Stomach (tissue), 9 donors: Measurements from ENCODE around the gene TCP1. TPM values are rescaled to one million over a fixed set of nuclear protein-coding genes. Genes with fewer than 3 reads are reported as not detected.

Source experiments
- DNase-seq, 2 donors: peaks; one replicate each; pipeline versions ENCODE4 v3.0.0 to v3.0.0-alpha.2; 2013 to 2019
- H3K27ac ChIP-seq, 5 donors: fragments of 200-600 bp in 4 of 5; sonication (generic) in 4 of 5; one replicate each; pipeline ENCODE4 v1.5.1; 2013 to 2019; ENCODE audit warnings: mild to moderate bottlenecking in 1 of 5, moderate library complexity in 1 of 5
- H3K27me3 ChIP-seq, 3 donors: fragments of 200-600 bp; sonication (generic); one replicate each; pipeline ENCODE4 v1.5.1; 2017 to 2019; ENCODE audit warnings: mixed run types in 1 of 3
- H3K36me3 ChIP-seq, 4 donors: fragments of 200-600 bp; sonication (generic); 1 replicate in 3 of 4; 2 replicates in 1 of 4; pipeline ENCODE4 v1.5.1; 2016 to 2019
- H3K4me1 ChIP-seq, 4 donors: fragments of 200-600 bp; sonication (generic); one replicate each; pipeline ENCODE4 v1.5.1; 2016 to 2019
- H3K4me3 ChIP-seq, 4 donors: fragments of 200-600 bp; sonication (generic) in 3 of 4; one replicate each; pipeline ENCODE4 v1.5.1; 2016 to 2019; ENCODE audit warnings: mild to moderate bottlenecking in 1 of 4
- H3K9me3 ChIP-seq, 4 donors: fragments of 200-600 bp; sonication (generic); one replicate each; pipeline ENCODE4 v1.5.1; 2016 to 2019
- EP300 ChIP-seq: sonication (generic); formaldehyde crosslinking; IDR thresholded peaks from one replicate; pipeline ENCODE4 v1.6.1; 2017; ENCODE audit warnings: antibody characterized with exemption
- POLR2A ChIP-seq, 4 donors: fragments of 450-650 bp; IDR thresholded peaks; one replicate each; pipeline ENCODE4 v1.6.1; 2016; ENCODE audit warnings: antibody characterized with exemption in 4 of 4, control low read depth in 2 of 4, mild to moderate bottlenecking in 1 of 4, moderate library complexity in 1 of 4
- POLR2AphosphoS5 ChIP-seq, 3 donors: sonication (generic); formaldehyde crosslinking; IDR thresholded peaks; one replicate each; pipeline ENCODE4 v1.6.1; 2016; ENCODE audit warnings: antibody characterized with exemption in 3 of 3
- WGBS, 5 donors: extraction: QIAGEN DNeasy Blood & Tissue Kit in 3 of 5; methylation state at CpG; one replicate each; pipeline versions ENCODE4 v1.1.5 to v1.1.7; 2013 to 2018; 5-methylcytosine and 5-hydroxymethylcytosine counted together
- intact Hi-C: fragments of 100-400 bp; cut with DNase I; formaldehyde crosslinking; loops from one replicate; pipeline ENCODE4 v1.15.1; 2023; ENCODE audit warnings: low total_unique reads
- polyA plus RNA-seq, 3 donors: library from polyadenylated mRNA; stranded (reverse); fragments of 200-250 nt; gene quantifications; one replicate each; pipeline ENCODE4 v1.2.3, GENCODE V29; 2013
- total RNA-seq, 5 donors: library from RNA; depleted of rRNA; stranded (reverse); fragments of >200 nt; gene quantifications; one replicate each; pipeline versions ENCODE4 v1.1.0 to v1.2.3, GENCODE V29; 2014 to 2016
- TF ChIP-seq, protein P1 (sequence below), 7 experiments: fragments of 450-650 bp in 4 of 7; fragments of 200-600 bp in 3 of 7; sonication (generic) in 3 of 7; IDR thresholded peaks; one replicate each; pipeline ENCODE4 v1.5.1; 2016 to 2019; ENCODE audit warnings: antibody characterized with exemption in 7 of 7, control low read depth in 2 of 7, mild to moderate bottlenecking in 1 of 7
- donor health status: healthy with polysubstance abuse.
- donor health status: Bipolar disorder and iron deficiency.
- donor health status: healthy.

Gene TCP1
- total and polyA plus RNA-seq, 8 donors = 52.7 to 199 (median 110) TPM

- no peak for TF ChIP-seq EP300
- no peak for TF ChIP-seq POLR2A (IDR thresholded peaks at IDR 0.05)
- TF ChIP-seq, protein P1, sequence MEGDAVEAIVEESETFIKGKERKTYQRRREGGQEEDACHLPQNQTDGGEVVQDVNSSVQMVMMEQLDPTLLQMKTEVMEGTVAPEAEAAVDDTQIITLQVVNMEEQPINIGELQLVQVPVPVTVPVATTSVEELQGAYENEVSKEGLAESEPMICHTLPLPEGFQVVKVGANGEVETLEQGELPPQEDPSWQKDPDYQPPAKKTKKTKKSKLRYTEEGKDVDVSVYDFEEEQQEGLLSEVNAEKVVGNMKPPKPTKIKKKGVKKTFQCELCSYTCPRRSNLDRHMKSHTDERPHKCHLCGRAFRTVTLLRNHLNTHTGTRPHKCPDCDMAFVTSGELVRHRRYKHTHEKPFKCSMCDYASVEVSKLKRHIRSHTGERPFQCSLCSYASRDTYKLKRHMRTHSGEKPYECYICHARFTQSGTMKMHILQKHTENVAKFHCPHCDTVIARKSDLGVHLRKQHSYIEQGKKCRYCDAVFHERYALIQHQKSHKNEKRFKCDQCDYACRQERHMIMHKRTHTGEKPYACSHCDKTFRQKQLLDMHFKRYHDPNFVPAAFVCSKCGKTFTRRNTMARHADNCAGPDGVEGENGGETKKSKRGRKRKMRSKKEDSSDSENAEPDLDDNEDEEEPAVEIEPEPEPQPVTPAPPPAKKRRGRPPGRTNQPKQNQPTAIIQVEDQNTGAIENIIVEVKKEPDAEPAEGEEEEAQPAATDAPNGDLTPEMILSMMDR (IDR thresholded peaks at IDR 0.05) = no peak
- peak in 1 of 3 donors; percentile 25 for TF ChIP-seq POLR2AphosphoS5 (IDR thresholded peaks at IDR 0.05)
- intact Hi-C loops = no loop called here
- Histone ChIP-seq H3K27ac (peak overlapping the region in 1 of 5 donors; percentile 3), H3K36me3 (peaks cover 0 to 4% (median 0%) of the 10 kb centered on the region in 4 donors), H3K4me1 (peaks cover 0 to 15% (median 0%) of the 10 kb centered on the region in 4 donors), H3K27me3 (no peaks in the 10 kb centered on the region), H3K9me3 (no peaks in the 10 kb centered on the region), H3K4me3 (no peak overlapping the region)
- peak in 1 of 2 donors; percentile 26 for DNase-seq
- WGBS, 5 donors = 46 to 73% (median 54%) methylated on average over 5 of the region's 5 CpGs
These were observed 17.9 kb upstream of the TCP1 start for GRCh38 chr6:159807150-159807858.

GRCh38 chr6:159806021-159806458 lies 16.6 kb upstream of the TCP1 start:
- Histone ChIP-seq H3K4me1 (peaks cover 0 to 15% (median 0%) of the 10 kb centered on the region in 4 donors), H3K27me3 (no peaks in the 10 kb centered on the region), H3K9me3 (no peaks in the 10 kb centered on the region), H3K36me3 (peaks cover 0 to 4% (median 0%) of the 10 kb centered on the region in 4 donors), H3K4me3 (no peak overlapping the region), H3K27ac (no peak overlapping the region)
- no peak for TF ChIP-seq POLR2A (IDR thresholded peaks at IDR 0.05)
- no peak for TF ChIP-seq EP300
- TF ChIP-seq, protein P1 (IDR thresholded peaks at IDR 0.05) = no peak
- no peak for TF ChIP-seq POLR2AphosphoS5 (IDR thresholded peaks at IDR 0.05)
- peak in 1 of 2 donors; percentile 10 for DNase-seq
- 81 to 91% (median 87%) methylated on average over 9 of the region's 9 CpGs for WGBS, 5 donors
- intact Hi-C loops = no loop called here

DNA sequence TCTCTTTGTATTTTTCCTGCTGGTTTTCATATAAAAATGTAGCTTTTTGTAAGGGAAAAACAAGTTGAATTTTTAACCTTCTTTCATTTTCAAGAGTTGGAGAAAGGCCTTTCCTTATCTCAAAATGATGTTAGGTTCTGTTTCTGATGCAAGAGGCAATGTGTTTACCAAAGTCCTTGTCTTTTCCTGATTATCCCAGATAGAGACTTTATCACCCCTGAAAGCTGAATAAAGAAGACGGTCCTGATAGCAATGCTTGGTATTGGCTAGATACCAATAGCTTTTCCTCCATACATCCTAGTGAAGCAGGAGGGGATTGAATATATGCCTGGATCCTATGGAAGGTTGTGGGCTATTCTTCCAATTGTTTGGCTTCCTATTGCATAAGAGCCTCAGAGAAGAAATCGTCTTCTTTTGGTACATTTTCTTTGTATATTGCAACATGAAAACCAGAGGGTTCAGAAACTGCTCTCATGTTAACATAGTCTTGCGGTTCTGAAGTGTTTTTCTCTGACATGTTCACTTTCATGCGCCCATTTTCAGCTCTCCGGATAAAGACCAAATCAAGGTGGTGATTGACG lies 16.1 kb upstream of the TCP1 start:
- Histone ChIP-seq H3K4me3 (no peak overlapping the region), H3K9me3 (no peaks in the 10 kb centered on the region), H3K4me1 (peaks cover 0 to 15% (median 0%) of the 10 kb centered on the region in 4 donors), H3K27me3 (no peaks in the 10 kb centered on the region), H3K27ac (no peak overlapping the region), H3K36me3 (peaks cover 0 to 4% (median under 1%) of the 10 kb centered on the region in 4 donors)
- DNase-seq = no peak
- intact Hi-C loops = no loop called here
- 86 to 89% (median 88%) methylated on average over 6 of the region's 6 CpGs for WGBS, 5 donors
- TF ChIP-seq EP300 = no peak
- TF ChIP-seq POLR2AphosphoS5 (IDR thresholded peaks at IDR 0.05) = no peak
- no peak for TF ChIP-seq POLR2A (IDR thresholded peaks at IDR 0.05)
- TF ChIP-seq, protein P1 (IDR thresholded peaks at IDR 0.05) = no peak

- WGBS, 5 donors = 64 to 82% (median 74%) methylated on average over 10 of the region's 10 CpGs
- Histone ChIP-seq H3K27me3 (no peaks in the 10 kb centered on the region), H3K9me3 (no peaks in the 10 kb centered on the region), H3K27ac (no peak overlapping the region), H3K36me3 (peaks cover 0 to 13% (median 10%) of the 10 kb centered on the region in 4 donors), H3K4me1 (peaks cover 0 to 15% (median 0%) of the 10 kb centered on the region in 4 donors), H3K4me3 (no peak overlapping the region)
- DNase-seq = peak in 1 of 2 donors; percentile 11
- no peak for TF ChIP-seq POLR2AphosphoS5 (IDR thresholded peaks at IDR 0.05)
- no peak for TF ChIP-seq EP300
- no peak for TF ChIP-seq POLR2A (IDR thresholded peaks at IDR 0.05)
- TF ChIP-seq, protein P1 (IDR thresholded peaks at IDR 0.05) = no peak
- intact Hi-C loops = no loop called here
These were observed 15.1 kb upstream of the TCP1 start for GRCh38 chr6:159804504-159804903.
